MM.1S (cell line): Measurements from ENCODE around the gene TDRD12.

Source experiments
- DNase-seq: peaks from one replicate; pipeline ENCODE4 v3.0.0-alpha.2; 2015
- H2AFZ ChIP-seq: fragments of 300-600 bp; sonication (generic); 2 replicates; pipeline ENCODE4 v1.6.0; 2016; ENCODE audit warnings: antibody characterized with exemption, low read length
- H3F3A ChIP-seq: fragments of 300-600 bp; sonication (generic); 2 replicates; pipeline ENCODE4 v1.6.1; 2016; ENCODE audit warnings: mild to moderate bottlenecking, antibody characterized with exemption, low read length, moderate library complexity, mixed read lengths; ENCODE audit not compliant: insufficient read depth
- H3K27ac ChIP-seq: fragments of 300-600 bp; sonication (generic); 2 replicates; pipeline ENCODE4 v1.5.1; 2016; ENCODE audit warnings: mild to moderate bottlenecking, low read length
- H3K27me3 ChIP-seq: fragments of 300-600 bp; sonication (generic); replicated peaks from 2 replicates; pipeline ENCODE4 v1.6.0; 2016; ENCODE audit warnings: low read length; ENCODE audit not compliant: insufficient read depth
- H3K36me3 ChIP-seq: fragments of 300-600 bp; sonication (generic); replicated peaks from 2 replicates; pipeline ENCODE4 v1.6.1; 2016; ENCODE audit warnings: mild to moderate bottlenecking, low read length, mixed read lengths; ENCODE audit not compliant: insufficient read depth
- H3K4me1 ChIP-seq: fragments of 300-600 bp; sonication (generic); 2 replicates; pipeline ENCODE4 v1.6.1; 2016; ENCODE audit warnings: low read length, mixed read lengths
- H3K4me2 ChIP-seq: fragments of 300-600 bp; sonication (generic); 2 replicates; pipeline ENCODE4 v1.6.0; 2016; ENCODE audit warnings: low read depth, low read length
- H3K4me3 ChIP-seq: fragments of 300-600 bp; sonication (generic); 2 replicates; pipeline ENCODE4 v1.5.1; 2016; ENCODE audit warnings: low read length, mixed read lengths
- H3K79me2 ChIP-seq: fragments of 300-600 bp; sonication (generic); 2 replicates; pipeline ENCODE4 v1.6.1; 2016; ENCODE audit warnings: mixed run types, low read length, mixed read lengths
- H3K9ac ChIP-seq: fragments of 300-600 bp; sonication (generic); 2 replicates; pipeline ENCODE4 v1.6.1; 2016; ENCODE audit warnings: low read length, mixed read lengths
- H3K9me2 ChIP-seq: fragments of 300-600 bp; sonication (generic); replicated peaks from 2 replicates; pipeline ENCODE4 v1.6.1; 2016; ENCODE audit warnings: mild to moderate bottlenecking, low read length, mixed read lengths; ENCODE audit not compliant: insufficient read depth
- H3K9me3 ChIP-seq: fragments of 300-600 bp; sonication (generic); replicated peaks from 2 replicates; pipeline ENCODE4 v1.6.1; 2016; ENCODE audit warnings: mild to moderate bottlenecking, low read length, mixed read lengths; ENCODE audit not compliant: insufficient read depth
- H4K20me1 ChIP-seq: fragments of 300-600 bp; sonication (generic); 2 replicates; pipeline ENCODE4 v1.6.1; 2016; ENCODE audit warnings: mild to moderate bottlenecking, low read length, moderate library complexity, mixed read lengths; ENCODE audit not compliant: insufficient read depth
- EZH2 ChIP-seq: fragments of 300-600 bp; sonication (generic); optimal IDR thresholded peaks from 2 replicates; pipeline ENCODE3; 2017; ENCODE audit warnings: low read depth, mild to moderate bottlenecking, antibody characterized with exemption, low read length, mixed read lengths
- EZH2phosphoT487 ChIP-seq: fragments of 300-600 bp; sonication (generic); IDR thresholded peaks from 2 replicates; pipeline ENCODE4 v1.6.1; 2018; ENCODE audit warnings: antibody characterized with exemption, low read length
- TF ChIP-seq, protein P1 (sequence below): fragments of 300-600 bp; sonication (generic); IDR thresholded peaks from 2 replicates; pipeline ENCODE4 v1.5.1; 2016; ENCODE audit warnings: antibody characterized with exemption, low read length, mixed read lengths

Gene TDRD12

DNA sequence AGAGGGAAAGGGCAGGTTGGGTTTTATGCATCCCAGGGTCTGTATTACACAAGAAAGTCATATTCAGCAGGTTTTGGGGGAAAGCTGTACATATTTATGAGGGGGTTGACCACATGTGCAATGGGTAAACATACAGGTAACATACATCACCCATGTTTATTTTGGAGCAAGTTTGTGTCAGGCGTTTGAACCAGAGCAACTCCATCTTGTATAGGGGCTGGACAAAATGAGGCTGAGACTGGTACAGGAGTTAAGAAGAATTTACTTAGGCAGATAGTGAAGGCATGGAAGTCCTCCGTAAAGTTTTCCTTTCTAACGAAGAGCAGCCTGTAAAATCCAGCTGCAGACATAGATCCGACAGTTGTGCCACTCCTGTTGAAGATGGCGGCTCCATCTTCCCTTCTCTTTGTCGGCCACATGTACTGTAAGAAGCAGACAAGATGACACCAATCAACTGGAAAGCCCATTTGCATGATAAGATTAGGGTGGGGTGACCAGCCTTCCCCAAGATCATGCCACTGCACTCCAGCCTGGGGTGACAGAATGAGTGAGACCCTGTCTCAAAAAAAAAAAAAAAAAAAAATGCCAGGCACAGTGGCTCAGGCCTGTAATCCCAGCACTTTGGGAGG, 32.6 kb upstream of the TDRD12 start:
- Histone ChIP-seq H3K9ac (no peak overlapping the region), H3K4me1 (peaks cover 6% of the 10 kb centered on the region; the same call in 1 of the 2 replicates), H3K9me3 (no peaks in the 10 kb centered on the region), H4K20me1 (no peaks in the 10 kb centered on the region), H2AFZ (no peak overlapping the region), H3K9me2 (no peaks in the 10 kb centered on the region), H3K4me3 (no peak overlapping the region), H3K79me2 (peaks cover 4% of the 10 kb centered on the region; the same call in 1 of the 2 replicates), H3K36me3 (no peaks in the 10 kb centered on the region), H3K27ac (no peak overlapping the region), H3K27me3 (no peaks in the 10 kb centered on the region), H3F3A (no peaks in the 10 kb centered on the region), H3K4me2 (no peak overlapping the region)
- DNase-seq = no peak
- TF ChIP-seq EZH2phosphoT487 (no peak), EZH2 (no peak)
- TF ChIP-seq, protein P1, sequence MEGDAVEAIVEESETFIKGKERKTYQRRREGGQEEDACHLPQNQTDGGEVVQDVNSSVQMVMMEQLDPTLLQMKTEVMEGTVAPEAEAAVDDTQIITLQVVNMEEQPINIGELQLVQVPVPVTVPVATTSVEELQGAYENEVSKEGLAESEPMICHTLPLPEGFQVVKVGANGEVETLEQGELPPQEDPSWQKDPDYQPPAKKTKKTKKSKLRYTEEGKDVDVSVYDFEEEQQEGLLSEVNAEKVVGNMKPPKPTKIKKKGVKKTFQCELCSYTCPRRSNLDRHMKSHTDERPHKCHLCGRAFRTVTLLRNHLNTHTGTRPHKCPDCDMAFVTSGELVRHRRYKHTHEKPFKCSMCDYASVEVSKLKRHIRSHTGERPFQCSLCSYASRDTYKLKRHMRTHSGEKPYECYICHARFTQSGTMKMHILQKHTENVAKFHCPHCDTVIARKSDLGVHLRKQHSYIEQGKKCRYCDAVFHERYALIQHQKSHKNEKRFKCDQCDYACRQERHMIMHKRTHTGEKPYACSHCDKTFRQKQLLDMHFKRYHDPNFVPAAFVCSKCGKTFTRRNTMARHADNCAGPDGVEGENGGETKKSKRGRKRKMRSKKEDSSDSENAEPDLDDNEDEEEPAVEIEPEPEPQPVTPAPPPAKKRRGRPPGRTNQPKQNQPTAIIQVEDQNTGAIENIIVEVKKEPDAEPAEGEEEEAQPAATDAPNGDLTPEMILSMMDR = no peak

DNA sequence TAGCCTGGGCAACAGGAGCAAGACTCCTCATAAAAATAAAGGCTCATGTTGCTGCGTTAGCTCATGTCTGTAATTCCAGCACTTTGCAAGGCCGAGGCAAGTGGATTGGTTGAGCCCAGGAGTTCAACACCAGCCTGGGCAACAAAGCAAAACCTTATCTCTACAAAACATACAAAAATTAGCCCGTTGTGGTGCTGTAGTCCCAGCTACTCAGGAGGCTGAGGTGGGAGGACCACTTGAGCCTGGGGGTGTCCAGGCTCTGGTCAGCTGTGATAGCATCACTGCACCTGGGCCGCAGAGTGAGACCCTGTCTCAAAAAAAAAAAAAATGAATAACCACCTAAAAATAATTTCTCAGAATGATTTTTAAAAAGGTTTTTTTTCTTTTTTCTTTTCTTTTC, 31.9 kb upstream of the TDRD12 start:
- peaks cover 10% of the 10 kb centered on the region for H3K4me1 ChIP-seq
- H2AFZ ChIP-seq = no peak overlapping the region
- H3K36me3 ChIP-seq = no peaks in the 10 kb centered on the region
- H3F3A ChIP-seq = no peaks in the 10 kb centered on the region
- H3K4me3 ChIP-seq = no peak overlapping the region
- H3K27me3 ChIP-seq = no peaks in the 10 kb centered on the region
- DNase-seq = no peak
- H4K20me1 ChIP-seq = no peaks in the 10 kb centered on the region
- TF ChIP-seq EZH2 = no peak
- TF ChIP-seq, protein P1 = no peak
- no peak for TF ChIP-seq EZH2phosphoT487
- no peak overlapping the region for H3K27ac ChIP-seq
- H3K9ac ChIP-seq = no peak overlapping the region
- H3K9me3 ChIP-seq = no peaks in the 10 kb centered on the region
- H3K79me2 ChIP-seq = peaks cover 10% of the 10 kb centered on the region
- no peak overlapping the region for H3K4me2 ChIP-seq
- H3K9me2 ChIP-seq = no peaks in the 10 kb centered on the region

DNA sequence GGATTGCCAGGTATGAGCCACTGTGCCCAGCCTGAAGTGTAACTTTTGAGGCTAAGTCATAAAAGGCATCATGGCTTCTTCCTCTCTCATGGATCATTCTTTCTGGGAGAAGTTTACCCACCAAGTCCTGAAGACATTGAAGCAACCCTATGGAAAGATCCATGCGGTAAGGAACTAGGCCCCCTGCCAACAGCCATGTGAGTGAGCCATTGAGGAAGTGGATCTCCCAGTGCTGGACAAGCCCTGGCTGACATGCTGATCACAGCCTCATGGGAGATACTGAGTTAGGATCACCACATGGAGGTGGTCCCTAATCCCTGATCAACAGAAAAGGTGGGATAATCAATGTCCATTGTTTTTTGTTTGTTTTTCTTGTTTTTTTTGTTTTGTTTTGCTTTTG, 31.3 kb upstream of the TDRD12 start:
- no peak overlapping the region for H3K27ac ChIP-seq
- no peaks in the 10 kb centered on the region for H3K36me3 ChIP-seq
- H3K9me3 ChIP-seq = no peaks in the 10 kb centered on the region
- no peaks in the 10 kb centered on the region for H3F3A ChIP-seq
- no peaks in the 10 kb centered on the region for H3K27me3 ChIP-seq
- no peak overlapping the region for H3K9ac ChIP-seq
- H3K79me2 ChIP-seq = peaks cover 16% of the 10 kb centered on the region
- no peak overlapping the region for H3K4me3 ChIP-seq
- H3K4me1 ChIP-seq = peaks cover 14% of the 10 kb centered on the region
- no peaks in the 10 kb centered on the region for H3K9me2 ChIP-seq
- no peak overlapping the region for H2AFZ ChIP-seq
- H3K4me2 ChIP-seq = no peak overlapping the region
- no peak for DNase-seq
- no peak for TF ChIP-seq EZH2
- no peak for TF ChIP-seq EZH2phosphoT487
- TF ChIP-seq, protein P1 = no peak
- H4K20me1 ChIP-seq = no peaks in the 10 kb centered on the region
